NCI-H524 treated with DMSO at 0.1 percent for 48 hours (cell line): ENCODE measurements around the gene ASTN1.
"Not testable (repeated sequence)": the region's sequence is repeated elsewhere in the genome, so short reads cannot be mapped to it uniquely, and the experiment has no call there.

ENCODE experiments used
- DNase-seq: peaks from one replicate; lab custom pipeline; 2025; lab: John Stamatoyannopoulos, UW

Gene ASTN1

DNA sequence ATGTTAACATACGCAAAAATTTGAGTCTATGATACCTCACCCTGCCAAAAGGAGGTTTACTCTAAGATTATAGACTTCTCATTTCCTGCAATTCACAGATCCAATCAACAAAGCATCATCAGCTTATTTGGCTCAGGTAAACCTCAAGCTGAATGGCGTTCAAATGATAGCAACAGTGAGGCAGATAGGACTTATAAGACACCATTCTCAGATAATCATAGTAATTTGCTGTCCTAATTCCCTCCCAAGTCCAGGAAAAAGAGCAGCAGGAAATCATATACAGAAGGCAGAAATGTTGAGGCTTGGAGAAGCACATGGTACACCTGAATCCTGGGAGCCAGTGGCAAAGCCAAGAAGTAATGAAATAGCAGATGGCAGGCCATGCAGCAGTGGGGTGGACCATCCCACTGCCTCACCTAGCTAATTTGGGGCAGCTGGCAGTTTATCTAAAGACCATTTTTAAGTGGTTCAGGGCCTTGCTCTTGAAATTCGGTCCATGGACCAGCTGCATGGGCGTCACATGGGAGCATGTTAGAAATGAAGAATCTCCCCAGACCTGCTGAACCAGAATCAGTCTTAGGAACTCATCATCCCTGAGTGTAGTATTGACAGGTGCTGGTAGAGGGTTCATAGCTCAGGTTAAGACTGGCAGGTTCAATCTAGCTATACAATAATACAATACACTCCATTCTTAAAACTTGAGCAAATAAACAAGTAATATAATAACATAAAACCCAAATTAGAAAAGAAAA, 57.7 kb downstream of the ASTN1 start:
- peak; percentile 77 for DNase-seq

DNA sequence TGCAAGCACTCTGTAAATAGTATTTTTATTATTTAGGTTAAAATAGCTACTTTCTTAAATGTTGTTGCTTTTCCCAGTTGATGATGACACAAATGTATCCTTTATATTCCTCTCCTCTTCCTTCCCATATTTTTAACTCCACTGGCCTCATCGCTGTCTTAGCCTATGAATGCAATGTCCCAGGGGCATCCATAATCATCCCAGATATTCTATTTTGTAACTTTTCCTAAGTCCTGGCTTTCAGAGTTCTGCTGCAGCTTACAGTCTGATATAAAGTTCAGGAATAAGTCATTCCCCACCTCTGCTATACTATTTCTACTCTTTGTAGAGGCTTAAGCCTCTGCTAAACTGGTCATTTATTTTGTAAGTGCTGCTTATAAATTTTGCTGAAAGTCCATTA, 58.3 kb downstream of the ASTN1 start:
- no peak for DNase-seq

DNA sequence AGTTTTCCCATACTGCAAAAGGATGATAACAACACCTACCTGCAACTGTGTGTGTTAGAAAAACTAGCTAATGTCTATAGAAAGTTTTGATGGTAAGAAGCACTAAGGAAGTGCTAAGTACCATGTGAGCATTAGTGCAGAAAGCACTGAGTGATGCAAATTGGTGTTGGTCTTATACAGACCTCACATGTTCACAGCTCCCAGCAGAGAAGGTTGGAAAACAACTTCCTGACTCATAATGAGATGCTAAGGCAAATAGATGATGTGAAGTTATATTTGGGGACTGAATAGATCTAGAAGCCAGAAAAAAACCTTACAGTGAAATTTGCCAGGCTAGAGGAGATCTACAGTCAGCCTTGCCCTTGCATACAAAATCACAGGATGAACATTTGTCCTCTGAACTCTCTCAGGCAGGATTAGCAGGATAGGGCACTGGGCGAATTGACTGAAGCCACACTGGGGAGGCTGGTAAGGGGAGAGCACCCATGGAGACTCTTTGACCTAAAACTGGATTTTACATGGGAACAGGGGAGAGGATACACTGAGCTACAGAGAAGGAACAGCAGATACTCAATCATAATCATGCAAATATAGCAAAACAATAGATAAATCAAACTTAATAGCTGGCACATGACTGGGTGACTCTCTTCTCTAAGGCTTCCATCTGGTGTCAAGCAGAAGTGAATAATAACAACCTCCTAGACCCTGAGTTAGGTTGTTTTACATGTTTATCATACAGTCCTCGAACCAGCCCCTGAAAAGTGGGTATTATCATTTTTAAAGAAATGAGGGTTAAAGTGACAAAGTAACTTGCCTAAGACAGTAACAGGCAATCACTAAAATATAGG, 61.3 kb downstream of the ASTN1 start:
- DNase-seq, result no peak

DNA sequence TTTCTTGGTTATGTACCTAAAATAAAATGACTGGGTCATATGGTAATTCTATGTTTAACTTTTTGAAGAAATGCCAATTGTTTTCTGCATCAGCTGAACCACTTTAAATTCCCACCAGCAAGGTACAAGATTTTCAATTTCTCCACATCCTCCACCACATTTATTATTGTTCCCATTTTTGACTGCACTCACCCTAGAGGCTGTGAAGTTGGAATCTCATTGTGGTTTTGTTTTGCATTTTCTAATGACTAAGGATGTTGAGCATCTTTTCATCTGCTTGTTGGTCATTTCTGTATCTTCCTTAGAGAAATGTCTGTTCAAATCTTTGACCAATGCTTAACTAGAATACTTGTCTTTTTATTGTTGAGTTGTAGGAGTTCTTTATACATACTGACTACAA, 72.5 kb downstream of the ASTN1 start:
- no peak for DNase-seq

DNA sequence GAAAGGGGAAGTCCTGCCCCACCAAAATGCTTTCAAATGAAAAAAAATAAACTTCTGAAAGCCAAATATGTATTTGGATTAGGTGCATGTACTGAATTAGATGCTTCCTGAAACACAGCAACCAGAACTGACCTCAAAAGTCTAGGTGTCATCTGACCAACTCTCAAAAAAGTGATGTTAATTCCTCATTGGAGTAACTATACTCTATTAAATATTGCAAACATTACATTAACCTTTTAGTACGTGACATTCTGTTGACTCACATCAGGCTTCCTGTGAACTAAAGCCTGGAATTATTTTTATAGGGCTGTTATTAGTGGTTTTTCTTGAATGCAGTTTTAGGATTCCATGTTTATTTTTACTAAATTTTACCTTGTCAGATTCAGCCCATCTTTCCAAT, 73.5 kb downstream of the ASTN1 start:
- DNase-seq, result no peak

DNA sequence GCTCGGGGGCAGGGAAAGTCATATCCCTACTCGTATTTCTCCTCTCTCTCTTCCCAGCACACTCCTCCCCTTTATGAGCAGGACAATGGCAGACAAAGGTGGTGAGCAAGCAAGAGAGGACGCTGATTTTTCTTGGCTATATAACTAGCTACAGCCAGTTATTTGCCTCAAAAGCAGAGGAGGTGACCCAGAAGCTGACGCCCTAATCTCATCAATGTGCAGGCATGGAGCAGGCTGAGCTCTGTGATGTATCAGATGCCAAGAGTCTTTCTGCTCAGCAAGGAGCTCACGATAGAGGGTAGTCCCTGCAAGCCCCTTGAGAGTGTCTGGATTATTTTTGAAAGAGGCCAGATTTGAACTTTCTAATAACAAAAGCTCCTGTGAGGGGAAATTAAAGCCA, 75.5 kb downstream of the ASTN1 start:
- no peak for DNase-seq

DNA sequence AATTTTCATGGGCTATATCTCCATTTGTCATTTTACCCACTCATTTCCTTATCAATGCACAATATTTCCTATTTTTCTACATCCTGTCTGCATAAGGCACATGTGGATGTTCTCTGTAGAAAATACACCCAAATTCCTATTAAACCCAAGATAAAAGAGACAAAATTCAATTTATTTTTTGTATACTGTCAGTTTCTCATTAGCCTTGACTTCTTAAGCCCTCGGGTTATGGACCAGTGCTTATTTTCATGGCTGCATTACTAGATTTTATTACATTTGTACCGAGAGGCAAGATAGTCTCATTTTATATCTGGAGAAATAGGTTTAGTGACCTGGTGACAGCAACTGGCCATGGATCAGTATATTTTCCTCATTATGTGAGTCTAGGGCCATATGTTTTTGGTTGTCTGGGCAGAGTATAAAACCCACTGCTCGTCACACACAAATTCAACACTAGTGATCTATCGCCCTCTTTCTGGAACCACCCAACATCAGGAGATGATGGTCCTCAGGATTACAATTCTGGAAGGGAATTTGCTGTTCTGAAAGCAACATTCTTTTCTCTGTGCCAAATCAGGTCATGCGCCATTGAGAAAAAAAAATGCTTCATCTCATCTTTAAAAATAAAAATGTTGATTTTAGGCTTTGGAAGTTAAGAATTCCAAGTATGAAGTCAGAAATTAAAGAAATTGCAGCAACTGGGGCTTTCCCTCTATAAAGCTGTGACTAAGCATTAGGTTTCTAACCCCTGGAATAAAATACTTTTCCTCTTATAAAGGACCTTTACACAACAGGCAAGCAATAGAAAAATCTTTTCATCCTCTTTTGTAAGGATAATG, 81.4 kb downstream of the ASTN1 start:
- DNase-seq, result no peak

DNA sequence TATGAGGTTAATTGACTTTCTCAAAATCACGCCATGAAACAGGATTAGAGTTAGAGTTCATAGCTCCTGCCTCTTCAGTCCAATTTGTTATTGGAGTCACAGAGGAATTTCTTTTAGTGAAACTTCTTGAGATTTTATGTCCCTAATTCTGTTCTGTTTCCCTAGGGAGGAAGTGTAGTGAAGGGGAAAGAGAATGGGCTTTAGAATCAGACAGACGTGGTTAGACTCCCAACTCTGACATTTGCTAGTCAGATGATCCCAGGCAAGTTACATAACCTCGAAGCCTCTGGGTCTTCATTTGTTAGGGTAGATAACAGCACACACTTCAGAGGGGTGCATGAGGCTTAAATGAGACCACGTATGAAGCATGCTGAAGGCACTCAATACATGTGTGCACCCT, 83.9 kb downstream of the ASTN1 start:
- DNase-seq, result no peak

DNA sequence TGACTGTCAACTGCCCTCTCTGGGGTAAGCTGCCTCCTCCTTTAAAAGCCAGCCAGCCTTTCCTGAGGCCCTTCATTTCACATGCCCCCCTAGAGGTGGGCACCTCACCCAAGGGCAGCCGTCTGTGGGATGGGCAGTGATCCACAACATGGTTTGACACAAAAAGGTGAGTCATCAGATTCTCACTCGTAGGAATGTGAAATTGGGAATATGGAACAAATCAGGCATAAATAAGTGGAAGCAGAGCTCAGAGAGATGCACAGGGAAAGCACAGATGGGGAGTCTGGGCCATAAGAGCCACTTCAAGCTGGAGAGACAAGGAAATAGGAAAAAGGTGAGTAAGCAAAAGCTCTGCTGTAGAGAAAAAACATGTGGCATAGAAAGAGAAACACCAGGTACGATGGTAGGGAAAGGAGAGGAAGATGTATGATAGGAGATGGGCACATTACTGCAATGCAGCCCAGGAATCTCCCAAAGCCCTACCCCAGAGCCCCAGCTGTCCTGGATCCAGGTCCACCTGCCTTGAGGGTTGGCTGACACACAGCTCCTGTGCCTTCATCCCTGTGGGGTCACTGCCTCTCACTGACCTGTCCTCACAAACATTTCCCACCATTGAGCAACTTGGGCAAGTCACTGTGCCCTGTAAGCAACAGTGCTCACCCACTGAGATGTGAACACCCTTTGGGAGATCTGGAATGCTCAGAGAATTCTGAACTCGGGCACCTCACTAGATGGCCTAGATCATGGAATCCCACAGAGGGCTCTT, 86.6 kb downstream of the ASTN1 start:
- DNase-seq, result peak; percentile 22

DNA sequence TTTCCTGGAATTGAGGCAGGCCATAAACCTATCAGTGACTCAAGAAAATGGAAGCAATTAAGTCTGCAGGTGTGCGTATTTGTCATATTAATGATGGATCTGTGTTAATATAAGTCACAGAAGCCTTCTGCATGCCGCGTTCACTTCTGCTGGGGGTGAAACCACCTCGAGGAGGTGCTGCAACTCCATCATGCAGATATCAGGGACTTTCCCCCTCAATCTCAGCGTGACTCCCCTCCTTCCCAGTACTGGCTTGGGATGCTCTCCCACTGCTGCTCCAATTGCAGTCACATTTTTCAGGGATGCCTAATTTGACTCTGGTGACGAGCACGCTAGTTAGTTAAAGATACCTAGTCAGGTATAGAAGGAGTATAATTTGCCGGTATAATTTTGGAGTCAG, 87.5 kb downstream of the ASTN1 start:
- DNase-seq, result no peak

DNA sequence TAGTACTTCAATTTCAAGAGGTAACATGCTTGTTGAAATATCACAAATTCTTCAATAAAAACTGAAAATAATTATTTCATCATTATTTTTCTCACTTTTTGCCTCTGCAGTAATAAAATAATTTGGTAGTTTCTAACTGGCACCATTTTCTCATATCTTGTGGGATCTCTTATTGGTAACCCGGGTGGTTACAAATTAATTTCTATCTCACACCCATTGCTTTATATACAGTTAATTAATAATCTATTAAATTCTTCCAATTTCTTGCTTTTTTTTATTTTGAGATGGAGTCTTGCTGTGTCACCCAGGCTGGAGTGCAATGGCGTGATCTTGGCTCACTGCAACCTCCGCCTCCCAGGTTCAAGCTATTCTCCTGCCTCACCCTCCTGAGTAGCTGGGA, 89.7 kb downstream of the ASTN1 start:
- not testable (repeated sequence) for DNase-seq

DNA sequence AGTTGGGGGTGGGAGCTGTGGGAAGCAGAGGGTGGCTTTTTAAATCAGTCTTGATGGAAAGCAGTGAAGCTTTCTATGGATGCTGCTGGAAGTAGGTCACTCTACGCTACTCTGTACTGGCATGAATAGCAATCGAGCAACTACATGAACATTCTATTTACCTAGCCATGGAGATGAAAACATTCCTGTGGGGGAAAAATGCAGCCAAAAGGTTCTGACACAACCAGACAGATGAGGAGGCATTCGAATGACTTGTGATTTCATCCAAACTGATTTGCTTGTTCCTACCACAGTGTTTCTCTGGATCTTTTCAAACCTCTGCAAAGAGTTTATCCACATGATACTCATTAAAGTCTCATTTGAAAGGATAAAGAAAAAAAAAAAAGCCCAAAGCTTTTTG, 95.0 kb downstream of the ASTN1 start:
- DNase-seq, result no peak

DNA sequence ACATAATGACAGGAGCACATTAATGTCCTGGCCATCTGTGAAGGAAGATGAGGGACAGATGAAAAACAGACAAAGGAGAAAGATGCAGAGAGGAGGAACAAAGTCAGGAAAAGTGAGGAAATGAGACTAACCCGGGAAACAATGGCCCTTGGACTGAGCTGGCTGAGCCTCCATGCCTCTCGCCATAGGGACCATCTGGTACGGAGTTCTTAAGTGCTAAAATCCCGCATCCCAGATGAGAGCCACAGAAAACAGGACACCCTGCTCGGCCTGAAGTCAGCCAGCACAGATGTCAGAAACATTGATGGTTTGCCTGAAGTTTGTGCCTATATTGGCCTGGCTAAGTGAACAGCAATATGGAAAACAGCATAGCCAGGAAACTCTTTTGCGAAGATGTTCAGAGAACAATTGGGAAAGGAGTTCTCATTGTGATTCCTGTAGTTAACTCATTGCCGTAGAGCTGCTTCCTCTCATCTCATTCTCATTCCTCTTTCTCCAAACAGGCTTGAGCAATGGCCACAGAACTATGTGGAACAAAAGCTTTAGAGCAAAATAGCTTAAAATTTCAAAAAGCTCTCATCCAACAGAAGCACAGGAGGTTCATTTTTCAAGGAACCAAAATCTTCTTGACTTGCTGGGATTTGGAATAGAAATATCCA, 96.6 kb downstream of the ASTN1 start:
- DNase-seq, result peak; percentile 88

DNA sequence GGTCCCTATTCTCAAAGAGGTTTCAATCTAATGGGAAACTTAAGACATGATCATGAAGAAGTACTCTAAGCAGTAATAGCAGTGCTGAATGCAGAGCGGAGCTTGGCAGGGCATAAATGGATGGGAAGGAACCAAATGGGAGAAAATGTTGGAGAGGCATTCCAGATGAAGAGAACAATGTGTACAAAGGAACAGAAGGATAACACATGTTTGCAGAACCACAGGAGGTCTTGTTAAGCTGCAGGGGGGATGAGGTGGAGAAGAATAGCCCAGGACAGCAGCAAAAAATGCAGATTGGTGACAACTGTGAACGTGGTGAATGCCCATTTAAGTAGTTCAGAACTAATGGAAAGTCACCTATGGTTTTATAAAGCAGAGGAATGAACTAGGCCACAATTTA, 99.1 kb downstream of the ASTN1 start:
- DNase-seq, result no peak

DNA sequence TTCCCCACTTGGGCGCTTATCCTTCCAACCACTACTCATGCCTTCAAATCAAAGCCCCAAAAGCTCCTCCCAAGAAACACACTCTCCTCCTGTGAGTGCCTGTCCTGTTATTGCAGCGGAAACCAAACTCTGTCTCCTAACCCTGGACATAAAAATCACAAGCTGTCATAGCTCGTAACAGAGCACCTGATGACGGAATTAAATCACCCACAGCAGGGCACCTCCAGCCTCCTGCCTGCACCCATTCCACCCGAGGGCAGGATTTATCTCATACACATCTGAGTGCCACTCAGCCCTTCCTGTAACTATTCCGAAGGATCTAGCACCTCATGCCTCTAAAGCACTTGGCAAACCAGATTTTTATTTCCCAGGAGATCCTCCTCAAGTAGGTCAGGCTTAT, 100.9 kb downstream of the ASTN1 start:
- DNase-seq, result no peak

DNA sequence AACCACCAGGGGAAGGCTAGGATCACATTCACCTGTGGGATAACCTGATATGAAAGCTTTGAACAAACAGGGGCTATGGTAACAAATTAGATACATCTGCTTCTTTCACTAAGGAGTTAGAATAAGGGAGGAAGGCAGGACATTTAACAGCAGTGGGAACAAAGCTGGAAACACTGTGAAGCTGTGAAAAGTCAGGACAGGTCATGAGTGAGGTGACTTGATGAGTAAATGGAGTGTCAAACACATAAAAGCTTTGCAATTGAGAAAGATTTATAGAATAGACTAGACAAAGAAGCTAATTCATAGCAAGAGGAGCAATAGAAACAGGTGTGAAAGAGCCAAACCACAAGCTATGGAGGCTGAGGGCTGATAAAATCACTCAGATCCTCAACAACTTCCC, 110.0 kb downstream of the ASTN1 start:
- DNase-seq, result no peak

DNA sequence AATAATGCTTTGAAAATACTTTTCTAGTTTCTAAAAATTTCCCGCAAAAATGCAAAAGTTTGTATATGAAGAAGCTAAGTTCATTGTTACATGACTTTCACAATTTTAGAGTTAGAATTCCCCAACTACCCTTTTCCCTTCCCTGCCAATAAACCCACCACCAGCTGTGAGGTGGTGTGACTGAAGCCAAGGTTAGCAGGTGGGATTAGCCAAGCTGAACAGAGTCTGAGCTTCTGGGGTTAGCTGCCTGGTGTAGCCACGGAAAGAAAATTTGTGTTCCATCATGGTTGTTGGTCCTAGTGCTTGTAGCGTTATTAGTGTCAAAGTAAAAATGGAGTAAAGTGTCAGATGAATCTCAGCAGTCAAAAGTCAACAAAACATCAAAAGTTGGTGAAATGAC, 110.9 kb downstream of the ASTN1 start:
- DNase-seq, result no peak

DNA sequence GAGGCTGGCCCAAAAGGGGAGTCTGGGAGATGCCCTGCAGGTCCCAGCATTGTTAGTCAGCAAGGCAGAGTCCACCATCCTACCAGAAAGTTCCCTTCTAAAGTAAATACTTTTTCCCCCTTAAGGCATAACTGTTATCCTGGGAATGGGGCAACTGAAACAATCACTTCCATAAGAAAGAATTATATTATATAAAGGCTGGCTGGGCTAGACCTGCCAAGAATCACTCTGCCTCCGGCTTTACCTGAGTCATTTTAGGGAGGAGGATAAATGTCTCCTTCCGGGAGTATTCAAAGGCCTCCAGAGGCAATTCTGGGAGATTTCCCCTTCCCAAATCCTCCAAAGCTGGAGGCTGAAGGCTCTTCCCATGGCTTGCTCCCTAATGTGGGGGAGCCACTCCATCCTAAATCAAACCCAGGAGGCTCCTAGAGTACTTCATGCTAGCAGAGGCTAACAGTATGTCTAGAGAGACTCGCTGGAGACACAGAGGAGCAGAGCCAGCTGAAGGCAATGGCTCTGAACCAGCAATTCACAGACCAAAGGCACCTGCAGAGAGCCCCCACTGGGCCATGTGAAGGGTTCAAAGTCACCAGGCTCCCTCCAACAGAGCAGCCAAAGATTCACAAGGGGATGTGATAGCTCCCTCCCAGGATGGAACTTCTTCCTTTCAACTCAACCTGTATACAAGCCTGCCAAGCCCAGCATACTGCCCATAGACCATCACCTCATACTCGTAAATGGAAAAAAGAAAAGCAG, 116.0 kb downstream of the ASTN1 start:
- DNase-seq, result no peak

DNA sequence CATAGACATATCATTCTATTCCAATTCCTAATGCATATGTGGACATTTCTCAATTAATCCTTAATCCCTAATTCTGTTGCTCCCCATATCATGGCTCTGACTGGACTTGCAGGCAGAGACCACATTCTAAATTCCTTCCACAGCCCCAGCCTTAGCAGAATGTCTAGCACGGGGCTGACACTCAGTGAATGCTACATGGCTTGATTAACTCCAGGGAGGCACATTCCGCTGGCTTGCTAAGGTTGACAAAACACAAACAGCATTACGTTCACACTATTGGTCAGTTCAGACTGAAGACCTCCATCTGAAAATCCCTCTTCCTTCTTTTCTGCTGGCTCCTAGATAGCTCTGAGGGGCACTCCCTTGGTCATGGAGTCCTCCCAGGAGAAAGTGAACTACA, 119.4 kb downstream of the ASTN1 start:
- no peak for DNase-seq

DNA sequence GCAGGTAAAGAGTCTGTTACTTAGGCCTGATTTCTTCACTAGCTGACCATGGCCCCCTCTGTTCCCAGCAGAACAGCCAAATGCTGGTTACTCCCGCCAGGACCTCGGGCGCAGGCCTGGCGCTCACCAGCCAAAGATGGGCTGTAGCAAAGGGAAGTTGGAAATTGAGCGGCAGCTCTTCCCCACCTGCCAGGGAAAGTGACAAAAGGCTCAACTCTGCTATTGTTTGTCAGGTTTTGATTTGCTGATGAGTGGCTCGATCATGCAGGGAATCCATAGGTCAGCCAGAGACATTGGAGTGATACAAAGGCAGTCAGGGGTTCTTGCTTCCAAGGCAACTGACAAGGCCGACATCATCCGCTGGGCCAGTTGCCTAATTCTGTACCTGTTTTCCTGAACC, 120.1 kb downstream of the ASTN1 start:
- DNase-seq, result no peak

DNA sequence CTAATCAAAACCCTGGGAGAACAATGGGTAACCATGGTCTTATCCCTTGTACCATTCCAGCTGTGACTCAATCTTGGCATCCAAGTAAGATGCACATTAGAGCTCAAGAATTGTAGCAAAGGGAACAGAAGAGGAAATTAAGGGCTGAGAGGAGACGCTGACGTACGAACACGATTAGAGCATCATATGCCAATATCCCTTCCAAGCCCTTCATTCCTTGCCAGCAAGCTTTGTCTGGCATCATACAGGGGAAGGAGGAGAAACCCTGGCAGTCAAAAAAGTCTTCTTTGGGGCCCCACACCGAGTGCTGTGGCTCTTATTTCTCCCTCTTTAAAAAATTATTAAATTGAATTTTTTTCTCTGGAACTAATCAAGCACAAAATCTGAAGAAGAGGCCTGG, 120.9 kb downstream of the ASTN1 start:
- no peak for DNase-seq
